GM12874 (cell line): ENCODE results near the gene CORO6.

Experiments
- TF ChIP-seq, protein P1 (sequence below): IDR thresholded peaks from 2 replicates; pipeline ENCODE4 v1.5.1; 2011; ENCODE audit warnings: low read depth, mild to moderate bottlenecking, control low read depth, low read length, moderate library complexity; ENCODE audit not compliant: insufficient read depth

CORO6 gene

DNA sequence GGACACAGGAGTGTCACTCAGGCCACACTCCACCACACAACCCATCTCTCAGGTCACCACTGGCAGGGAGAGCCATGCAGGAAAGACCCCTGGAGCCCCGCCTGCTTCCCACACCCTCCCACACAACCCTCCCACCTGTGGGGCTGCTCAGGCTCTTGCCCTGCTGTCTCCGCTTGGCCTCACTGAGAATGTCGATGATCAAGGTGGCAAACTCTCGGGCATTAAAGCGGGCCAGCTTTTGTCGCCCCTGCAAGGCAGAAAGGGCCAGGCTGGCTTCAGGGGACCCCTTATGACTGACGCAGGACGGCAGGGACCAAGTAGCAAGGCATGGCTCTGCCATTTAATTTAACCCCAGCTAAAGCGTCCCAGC, 45.7 kb downstream of the CORO6 start:
- TF ChIP-seq, protein P1, sequence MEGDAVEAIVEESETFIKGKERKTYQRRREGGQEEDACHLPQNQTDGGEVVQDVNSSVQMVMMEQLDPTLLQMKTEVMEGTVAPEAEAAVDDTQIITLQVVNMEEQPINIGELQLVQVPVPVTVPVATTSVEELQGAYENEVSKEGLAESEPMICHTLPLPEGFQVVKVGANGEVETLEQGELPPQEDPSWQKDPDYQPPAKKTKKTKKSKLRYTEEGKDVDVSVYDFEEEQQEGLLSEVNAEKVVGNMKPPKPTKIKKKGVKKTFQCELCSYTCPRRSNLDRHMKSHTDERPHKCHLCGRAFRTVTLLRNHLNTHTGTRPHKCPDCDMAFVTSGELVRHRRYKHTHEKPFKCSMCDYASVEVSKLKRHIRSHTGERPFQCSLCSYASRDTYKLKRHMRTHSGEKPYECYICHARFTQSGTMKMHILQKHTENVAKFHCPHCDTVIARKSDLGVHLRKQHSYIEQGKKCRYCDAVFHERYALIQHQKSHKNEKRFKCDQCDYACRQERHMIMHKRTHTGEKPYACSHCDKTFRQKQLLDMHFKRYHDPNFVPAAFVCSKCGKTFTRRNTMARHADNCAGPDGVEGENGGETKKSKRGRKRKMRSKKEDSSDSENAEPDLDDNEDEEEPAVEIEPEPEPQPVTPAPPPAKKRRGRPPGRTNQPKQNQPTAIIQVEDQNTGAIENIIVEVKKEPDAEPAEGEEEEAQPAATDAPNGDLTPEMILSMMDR = no peak

DNA sequence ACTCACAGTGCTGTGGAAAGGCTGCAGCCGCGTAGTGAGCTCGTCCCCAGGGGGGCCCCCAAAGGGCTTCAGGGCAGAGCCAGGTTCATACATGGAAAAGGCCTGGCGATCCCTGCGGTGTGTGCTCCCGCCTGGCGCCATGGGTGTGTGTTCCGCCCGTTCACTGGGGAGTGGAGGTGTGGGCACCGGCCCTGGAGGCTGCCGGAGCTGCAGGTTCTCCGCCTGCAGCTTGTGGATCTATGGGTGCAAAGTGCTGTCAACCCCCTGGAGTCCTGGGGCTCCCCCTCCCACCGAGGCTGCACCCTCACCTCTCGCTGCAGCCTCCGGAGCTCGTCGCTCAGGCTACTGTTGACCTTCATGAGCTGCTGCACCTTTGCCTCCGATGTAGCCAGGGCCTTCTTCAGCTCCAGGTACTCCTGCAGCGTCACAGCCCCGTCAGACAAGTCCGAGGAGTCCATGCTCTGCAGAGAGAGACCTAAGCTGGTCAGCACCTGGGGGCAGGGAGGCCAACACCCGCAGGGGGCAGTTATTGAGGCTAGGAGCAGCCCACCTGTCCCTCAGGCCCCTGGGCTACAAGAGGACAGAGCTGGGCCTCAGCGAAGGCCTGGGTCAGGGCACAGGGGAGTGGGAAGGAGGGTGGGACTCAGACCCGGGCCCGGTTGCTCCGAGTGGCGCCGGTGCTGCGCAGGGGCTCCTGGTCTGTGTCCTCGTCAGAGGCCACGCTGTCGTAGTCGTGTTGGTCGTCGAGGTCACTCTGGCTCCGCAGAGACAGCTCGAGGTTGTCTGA, 46.3 kb downstream of the CORO6 start:
- TF ChIP-seq, protein P1 = no peak

DNA sequence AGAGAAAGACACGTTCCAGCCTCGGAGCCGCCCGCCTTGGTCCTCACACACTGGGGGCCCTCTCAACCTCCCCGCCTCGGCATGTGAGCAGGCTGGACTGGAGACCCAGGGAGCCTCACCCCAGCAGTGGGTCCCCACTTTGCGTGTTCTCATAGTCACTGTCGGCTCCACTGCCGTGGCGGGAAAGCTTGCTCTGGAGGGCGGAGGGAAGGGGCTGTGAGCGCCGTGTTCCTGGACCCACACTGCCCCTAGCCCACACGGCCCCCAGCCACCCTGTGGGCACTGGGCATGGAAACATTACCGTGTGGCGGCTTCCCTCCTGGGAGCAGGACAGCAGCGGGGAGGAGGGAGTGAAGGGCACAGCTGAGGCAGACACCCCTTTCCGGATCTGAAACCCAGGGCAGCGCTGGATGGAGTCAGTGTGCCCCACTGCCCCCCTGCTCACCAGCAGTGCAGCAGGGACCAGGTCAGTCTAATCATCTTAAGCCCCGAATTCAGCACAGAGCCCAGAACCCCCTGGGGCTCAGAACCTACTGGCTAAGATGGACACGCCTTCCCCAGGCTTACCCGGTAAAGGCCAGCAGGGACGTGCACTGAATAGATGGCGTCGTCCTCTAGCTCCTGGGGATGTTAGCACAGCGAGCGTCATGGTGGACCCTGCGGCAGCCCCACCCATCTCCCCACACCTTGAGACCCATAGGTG, 47.0 kb downstream of the CORO6 start:
- TF ChIP-seq, protein P1 = no peak

DNA sequence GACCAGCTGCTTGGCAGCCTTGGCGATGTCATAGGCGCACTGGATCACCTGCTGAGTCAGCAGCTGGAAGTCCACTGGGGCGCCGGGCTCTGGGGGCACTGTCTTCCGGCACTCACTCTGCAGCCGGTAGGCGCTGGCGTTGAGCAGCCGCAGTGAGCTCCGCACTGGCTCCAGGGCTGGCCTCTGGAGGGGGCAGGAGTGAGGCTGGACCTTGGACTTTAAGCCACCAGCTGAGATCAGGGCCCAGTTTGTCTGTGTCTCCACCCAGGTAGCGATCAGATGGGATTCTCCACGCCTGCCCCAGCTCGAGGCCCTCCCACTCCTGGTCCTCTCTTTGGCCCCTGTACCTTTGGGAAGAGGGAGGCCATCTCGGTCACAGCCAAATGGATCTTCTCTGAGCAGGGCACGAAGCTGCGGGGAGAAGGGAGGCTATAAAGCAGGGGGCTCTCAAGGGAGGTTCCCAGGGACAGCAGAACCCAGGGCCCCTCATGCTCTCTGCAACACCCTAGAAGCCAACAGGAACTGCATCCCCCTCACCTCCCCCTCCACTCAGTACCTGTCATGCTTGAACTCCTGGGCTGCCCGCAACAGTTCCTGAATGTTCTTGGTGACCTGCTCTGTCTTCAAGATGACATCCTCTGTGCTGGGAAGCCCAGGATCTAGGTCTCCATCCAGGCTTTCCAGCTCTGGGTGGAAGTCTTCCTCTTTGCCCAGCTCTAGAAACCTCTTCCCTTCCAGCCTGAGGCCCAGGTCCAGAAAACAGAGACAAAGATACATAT, 47.8 kb downstream of the CORO6 start:
- TF ChIP-seq, protein P1 = no peak

DNA sequence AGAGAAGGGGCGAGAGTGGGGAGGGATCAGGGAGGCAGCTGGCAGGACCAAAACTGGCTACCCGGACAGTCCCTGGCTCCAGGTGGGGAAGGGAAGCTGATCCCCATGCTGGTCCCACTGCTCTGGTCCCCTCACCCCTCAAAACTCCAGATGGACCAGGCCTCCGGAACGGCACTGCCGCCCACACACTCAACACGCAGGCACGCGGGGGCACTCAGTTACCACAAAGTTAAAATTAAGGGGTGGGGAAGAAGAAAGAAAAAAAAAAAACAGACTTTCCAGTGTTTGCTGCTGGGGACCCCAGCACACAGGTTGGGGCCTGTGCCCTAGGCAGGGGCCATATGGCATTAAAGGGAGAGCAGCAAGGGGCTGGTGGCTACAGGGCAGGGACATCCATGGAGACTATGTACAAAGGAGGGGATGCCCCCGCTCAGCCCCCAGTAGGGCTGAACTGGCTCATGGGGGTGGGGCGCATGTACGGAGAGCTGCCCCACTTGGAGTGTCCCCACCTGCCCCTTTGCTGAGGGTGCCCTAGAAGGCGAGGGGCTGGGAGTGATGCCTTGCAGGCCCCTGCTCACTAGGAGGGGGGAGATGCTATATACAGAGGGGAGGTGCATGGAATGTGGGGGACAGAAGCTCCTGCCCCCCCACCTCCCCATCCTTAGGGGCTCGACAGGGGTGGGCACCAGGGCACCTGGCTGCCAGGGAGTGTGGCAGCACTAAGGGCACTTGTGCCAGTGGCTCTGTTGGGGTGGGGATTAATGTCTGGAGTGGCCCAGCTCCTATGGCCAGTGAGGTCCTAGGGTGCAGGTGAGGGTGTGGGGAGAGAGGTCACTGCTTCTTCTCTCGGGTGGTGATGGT, 48.6 kb downstream of the CORO6 start:
- TF ChIP-seq, protein P1 = no peak

DNA sequence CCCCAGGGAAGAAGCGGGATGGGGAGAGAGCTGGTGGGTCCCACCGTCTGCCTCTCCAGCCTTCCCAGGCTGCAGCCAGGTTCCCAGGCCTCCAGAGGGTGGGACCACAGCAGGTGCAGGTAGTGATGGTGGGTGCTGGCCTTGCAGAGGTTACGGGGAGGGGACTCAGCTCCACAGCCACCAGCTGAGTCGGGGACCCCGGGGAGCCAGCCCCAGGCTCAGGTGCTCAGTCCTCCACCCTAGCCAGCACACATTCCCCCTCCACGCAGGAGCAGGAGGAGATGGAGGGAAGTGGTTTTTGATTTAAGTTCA, 49.2 kb downstream of the CORO6 start:
- TF ChIP-seq, protein P1 = no peak
